GM12892 (cell line): ENCODE data around the gene TTLL6.
"Not testable (repeated sequence)": the region's sequence is repeated elsewhere in the genome, so short reads cannot be mapped to it uniquely, and the experiment has no call there.

ENCODE experiments used
- DNase-seq: peaks from one replicate; pipeline ENCODE4 v3.0.0; 2011; ENCODE audit not compliant: insufficient read length
- FAIRE-seq: peaks from 2 replicates; lab custom pipeline; 2011; peaks lifted over from hg19 to GRCh38; lab: Jason Lieb, UNC
- POLR2A ChIP-seq: IDR thresholded peaks from 2 replicates; pipeline ENCODE4 v1.6.1; 2011; ENCODE audit warnings: low read depth, low read length, control low read depth
- POLR2AphosphoS5 ChIP-seq: IDR thresholded peaks from 2 replicates; pipeline ENCODE4 v1.6.1; 2011; ENCODE audit warnings: low read depth, low read length, control low read depth
- TAF1 ChIP-seq: IDR thresholded peaks from 2 replicates; pipeline ENCODE4 v1.6.1; 2011; ENCODE audit warnings: low read depth, mild to moderate bottlenecking, control low read depth, low read length, borderline replicate concordance

Gene TTLL6

DNA sequence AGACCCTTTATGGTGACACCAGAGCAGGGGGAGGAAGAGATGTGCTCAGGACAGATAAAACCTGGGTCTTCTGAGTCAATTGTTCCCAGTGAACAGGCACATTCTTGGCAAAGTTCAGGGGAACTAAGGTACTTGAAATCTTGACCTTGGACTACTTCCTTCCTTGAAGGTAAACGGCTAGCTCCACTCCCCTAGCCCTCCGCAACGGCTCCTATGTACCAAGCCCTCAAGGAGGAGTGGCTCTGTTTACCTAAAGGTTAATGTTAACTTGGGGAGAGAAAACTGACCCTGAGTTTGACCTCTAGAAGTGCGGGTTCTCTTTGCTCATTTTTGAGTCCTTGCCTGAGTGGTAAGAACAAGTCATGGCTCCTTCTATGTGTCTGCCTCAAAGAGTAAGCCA is 7.8 kb downstream of the TTLL6 start:
- DNase-seq (no peak), FAIRE-seq (no peak)
- TF ChIP-seq TAF1 (no peak), POLR2A (no peak), POLR2AphosphoS5 (no peak)

DNA sequence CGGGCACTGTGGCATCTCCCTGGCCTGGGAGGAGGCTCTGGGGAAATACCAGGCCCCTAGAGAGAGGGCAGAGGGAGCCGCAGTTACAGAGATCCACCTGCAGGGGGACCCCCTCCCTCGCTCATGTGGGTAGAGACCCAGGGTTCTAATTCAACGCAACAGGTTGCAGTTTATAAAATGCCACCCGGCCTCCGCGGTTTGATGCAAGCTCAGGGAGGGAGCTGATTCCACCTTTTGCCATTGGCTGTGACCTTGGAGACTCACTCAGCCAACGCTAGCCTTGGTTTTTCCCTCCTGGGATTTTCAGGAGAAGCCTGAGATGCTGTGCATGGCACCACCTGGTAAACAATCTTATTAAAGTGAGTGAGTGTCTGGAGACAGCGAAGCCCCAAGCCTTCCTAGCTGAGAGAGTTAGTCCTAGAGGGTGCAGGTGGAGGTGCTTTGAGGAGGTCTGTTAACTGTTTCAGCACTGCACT is 12.1 kb downstream of the TTLL6 start:
- DNase-seq (peak; percentile 61), FAIRE-seq (peak; percentile 85)
- no peak for TF ChIP-seq POLR2AphosphoS5
- TF ChIP-seq POLR2A, result no peak
- TF ChIP-seq TAF1, result no peak

DNA sequence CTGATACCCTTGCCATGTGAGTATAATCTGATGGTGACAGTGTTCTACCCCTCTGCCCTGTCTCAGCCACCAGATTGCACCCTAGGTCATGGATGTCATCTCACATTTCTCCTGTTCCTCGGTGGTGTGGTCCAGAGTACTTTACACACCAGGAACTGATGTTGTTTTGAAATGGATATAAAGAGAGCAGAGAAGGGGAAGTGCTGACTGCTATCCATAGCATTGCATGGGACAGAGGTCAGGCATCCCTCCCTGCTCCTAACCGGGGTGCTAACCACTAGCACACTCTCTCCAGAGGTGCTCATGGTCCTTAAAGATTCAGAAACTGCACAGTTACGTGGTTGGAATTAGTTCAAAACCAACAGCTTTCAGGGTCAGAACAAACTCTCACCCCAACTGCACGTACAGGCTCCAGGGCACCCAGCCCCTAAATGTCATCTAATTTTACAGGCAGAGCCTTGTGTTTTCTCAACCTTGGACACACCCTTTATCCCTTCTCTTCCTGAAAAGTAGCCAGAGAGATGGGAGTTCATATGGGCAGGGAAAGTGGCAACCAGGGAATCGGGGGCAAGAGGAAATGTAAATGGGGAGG is 16.3 kb downstream of the TTLL6 start:
- FAIRE-seq, result no peak
- TF ChIP-seq TAF1 (no peak), POLR2A (no peak), POLR2AphosphoS5 (no peak)
- DNase-seq, result no peak

DNA sequence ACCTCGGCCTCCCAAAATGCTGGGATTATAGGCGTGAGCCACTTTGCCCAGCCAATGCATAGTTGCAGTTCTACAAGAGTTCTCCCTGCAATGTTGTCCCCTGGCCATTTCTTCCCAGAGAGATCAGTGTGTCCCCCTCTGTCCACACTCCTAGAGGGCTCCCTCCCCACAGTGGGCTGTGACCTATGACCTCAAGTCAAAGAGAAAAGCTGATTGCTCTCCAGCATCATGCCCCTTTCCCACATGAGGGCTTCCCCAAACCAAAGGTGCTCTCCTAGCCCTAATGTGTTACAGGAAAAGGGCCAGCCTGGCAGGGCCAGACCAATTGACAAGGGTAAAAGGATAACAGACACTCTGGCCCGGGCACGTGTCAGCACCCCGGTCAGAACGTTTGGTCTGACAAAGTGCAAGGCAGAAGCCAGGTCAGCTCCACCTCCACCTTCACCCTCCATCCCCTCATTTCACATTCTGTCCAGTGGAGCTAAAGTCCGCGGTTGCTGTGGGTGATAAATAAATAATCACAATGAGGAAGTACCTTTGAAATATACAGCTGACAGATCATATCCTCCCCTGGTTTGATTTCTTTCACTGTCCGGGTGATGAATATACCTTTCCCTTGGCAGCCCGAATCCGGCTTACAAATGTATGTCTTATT is 17.8 kb downstream of the TTLL6 start:
- no peak for TF ChIP-seq POLR2A
- TF ChIP-seq POLR2AphosphoS5, result no peak
- TF ChIP-seq TAF1, result no peak
- FAIRE-seq (no peak), DNase-seq (no peak)

DNA sequence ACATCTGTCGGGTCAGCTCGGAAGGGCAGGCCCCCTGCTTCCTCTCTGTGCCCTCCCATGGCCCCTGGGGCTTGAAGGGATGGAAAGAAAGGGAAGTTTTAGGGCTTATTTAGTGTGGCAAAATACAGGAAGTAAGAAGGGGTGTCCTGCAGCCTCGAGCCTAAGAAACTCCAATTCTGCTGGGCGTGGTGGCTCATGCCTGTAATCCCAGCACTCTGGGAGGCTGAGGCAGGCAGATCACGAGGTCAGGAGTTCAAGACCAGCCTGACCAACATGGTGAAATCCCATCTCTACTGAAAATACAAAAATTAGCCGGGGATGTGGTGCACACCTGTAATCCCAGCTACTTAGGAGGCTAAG is 20.9 kb downstream of the TTLL6 start:
- not testable (repeated sequence) for FAIRE-seq, DNase-seq

DNA sequence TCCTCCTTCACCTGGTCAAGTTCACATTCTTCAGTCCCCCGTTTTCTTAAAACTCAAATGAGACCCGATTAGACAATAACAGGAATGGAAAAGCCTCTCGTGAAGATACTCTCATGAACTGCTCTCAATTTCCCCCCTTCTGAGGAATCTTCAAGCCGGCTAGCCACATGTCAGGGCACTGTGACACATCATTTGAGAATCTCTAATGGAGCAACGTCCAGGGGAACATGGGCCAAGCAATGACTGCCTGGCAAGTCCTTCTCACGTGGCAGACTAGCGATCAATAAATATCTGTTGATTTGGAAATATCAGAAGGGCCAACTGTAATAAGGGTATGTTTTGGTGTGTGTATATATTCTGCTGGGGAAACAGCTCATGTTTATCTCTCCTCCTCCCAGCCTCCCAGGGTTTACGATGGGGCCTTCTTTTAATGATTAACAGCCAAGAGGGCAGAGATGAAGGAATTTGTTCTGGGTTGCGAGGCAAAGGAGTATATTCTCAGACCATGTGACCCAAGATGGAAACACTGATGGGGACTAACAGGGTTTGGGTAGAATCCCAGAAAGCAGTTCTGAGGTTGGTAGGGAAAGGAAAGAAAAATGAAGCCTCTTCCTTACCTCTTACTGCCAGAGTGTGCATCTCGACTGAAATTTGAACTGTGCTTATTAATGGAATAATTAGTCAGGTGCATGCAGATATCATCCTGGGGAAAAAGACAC is 21.4 kb downstream of the TTLL6 start:
- no peak for FAIRE-seq
- TF ChIP-seq POLR2A (no peak), TAF1 (no peak), POLR2AphosphoS5 (no peak)
- DNase-seq, result no peak

DNA sequence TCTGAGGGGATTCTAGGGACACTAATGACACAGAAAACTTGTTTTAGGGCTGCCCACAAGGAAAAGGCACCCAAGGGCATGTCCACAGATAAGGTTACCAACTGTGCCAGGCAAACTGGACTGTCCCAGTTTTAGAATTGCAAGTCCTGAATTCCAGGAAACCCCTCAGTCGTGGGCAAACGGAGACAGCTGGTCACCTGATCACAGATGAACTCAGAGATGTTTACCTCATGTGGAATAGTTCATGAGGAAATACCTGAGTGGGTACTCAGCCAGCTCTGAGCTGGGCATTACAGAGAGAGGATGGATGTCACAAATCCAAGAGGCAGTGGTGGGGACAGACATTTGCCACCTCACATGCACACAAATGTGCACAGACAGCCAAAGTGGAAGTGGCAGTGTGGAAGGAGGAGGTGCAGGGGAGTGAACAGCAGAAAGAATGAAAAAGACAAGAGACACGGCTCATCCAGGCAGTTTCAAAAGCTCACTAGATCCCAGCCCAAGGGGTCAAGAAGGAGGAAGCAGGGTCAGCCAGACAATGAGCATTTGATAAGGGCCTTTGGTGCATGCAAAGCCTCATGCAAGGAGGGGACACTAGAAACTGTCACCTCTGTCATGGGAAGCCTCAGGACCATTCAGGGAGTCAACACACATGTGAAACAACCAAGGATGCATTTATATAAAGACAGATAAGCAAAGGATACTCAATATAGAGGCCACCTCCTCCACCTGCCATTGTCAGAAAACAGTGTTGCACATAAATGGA is 24.8 kb downstream of the TTLL6 start:
- FAIRE-seq, result peak; percentile 40
- no peak for TF ChIP-seq POLR2AphosphoS5
- no peak for TF ChIP-seq POLR2A
- no peak for TF ChIP-seq TAF1

DNA sequence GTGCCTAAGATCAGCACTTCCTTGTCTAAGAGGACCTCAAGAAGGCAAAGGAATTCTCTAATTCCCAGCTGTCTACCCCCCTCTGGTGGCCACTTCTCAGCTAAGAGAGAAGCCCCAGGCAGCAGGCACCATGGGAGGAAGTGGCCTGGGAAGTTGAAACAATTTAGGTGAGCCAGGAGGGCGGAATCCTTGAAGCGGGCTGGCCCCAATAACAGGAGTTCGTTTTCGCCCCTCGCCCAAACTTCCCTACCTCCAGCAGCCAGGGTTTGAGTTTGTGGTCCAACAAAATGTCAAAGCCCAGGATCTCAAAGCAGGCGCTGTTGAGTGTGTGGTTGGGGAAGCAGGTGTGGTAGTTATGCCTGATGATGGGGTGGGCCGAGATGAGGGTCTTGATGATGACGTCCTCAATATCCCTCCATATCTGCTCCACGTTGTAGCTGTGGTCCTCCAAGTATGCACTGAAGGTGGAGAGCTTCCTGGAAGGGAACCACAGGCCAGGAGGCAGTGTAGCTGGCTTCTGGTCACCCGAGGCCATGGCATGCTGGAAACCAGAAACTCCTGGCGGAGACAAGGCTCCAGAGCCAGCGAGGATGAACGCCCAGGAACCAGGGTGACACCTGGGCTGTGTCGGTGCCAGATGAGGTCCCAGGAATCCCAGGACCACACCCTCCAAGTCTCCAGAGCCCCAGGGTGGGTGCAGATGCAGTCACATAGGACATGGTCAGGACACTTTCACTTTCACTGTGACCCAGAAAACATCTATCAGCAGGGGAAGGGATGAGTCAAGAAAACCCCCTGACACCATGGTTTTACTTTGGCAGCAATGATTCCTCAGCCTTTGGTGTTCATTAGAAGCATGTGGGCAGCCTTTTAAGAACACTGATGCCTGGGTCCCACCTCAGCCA is 25.6 kb downstream of the TTLL6 start:
- peak; percentile 46 for DNase-seq
- TF ChIP-seq TAF1, result no peak
- no peak for TF ChIP-seq POLR2A
- TF ChIP-seq POLR2AphosphoS5, result no peak
- peak; percentile 50 for FAIRE-seq

More for the DNA sequence above, 24.8 kb downstream of the TTLL6 start:
- no peak for DNase-seq

DNA sequence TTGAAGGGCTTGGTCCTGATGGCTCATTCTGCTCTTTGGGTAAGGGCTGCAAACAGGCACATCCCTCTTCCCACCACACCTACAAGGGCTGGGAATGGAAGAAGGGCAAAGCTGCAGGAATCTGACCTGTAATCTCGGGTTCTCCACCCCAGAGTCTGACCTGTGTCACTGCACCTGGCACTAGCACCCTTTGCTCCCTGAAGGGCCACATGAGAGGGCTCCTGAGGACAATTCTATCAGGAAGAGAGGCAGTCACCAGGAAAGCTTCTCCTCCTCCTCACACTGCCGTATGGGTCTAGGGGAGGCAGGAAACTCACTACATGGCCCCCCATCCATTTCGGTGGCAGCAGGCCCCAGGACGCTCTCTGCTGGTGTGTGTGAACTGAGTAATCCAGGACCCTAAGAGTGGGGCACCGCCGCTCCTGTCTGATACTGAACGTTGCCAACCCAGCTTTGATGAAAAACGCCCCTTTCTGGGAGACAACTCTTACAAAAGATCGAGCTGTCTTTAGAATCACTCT is 26.4 kb downstream of the TTLL6 start:
- no peak for FAIRE-seq
- no peak for TF ChIP-seq POLR2A
- TF ChIP-seq TAF1, result no peak
- no peak for TF ChIP-seq POLR2AphosphoS5
- DNase-seq, result no peak

DNA sequence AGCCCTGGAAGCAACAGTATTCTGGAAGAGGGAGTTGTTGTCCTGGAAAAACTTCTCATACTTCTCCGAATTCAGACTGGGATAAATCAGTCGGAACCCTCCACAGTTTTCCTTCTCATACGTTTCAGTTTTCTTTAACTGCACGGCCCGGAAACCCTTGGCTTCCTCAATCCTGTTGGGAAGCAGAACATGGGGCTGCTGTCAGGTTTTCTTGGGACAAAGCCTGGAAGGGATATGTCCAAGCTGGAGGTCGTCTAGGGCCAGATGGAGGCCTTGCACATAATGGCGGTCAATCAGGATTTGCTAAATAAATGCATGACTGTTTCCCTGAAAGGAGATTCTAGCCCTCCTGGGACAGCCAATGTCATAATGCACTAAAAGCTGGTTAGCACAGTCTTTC is 29.2 kb downstream of the TTLL6 start:
- FAIRE-seq (no peak), DNase-seq (no peak)

DNA sequence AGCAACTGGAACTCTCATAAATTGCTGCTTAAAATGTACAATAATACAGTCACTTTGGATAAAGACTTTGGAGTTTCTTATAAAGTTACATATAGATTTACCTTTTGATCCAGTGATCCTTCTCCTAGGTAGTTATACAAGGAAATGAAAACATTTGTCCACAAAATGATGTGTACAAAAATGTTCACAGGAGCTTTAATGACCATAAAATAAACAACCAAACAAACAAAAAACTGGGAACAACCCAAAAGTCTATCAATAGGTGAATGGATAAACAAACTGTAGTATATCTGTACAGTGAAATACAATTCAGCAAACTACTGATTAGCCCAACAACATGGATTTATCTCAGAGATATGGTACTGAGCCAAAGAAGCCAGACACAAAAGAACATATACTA is 37.6 kb downstream of the TTLL6 start:
- TF ChIP-seq POLR2A (no peak), TAF1 (no peak), POLR2AphosphoS5 (no peak)
- FAIRE-seq, result no peak
- DNase-seq, result no peak

More for the DNA sequence above, 29.2 kb downstream of the TTLL6 start:
- TF ChIP-seq POLR2A, result no peak
- TF ChIP-seq TAF1, result no peak
- no peak for TF ChIP-seq POLR2AphosphoS5
